GM12878 (cell line): ENCODE measurements around the gene FUBP1. TPM values are rescaled to one million over a fixed set of nuclear protein-coding genes. Genes with fewer than 3 reads are reported as not detected.
A peak's percentile ranks its signal among the peaks of the same experiment; 100 is the strongest.

Experiments used
- GATAD2B ChIP-seq: fragments of 450-650 bp; conservative IDR thresholded peaks from 2 replicates; pipeline ENCODE4 v1.6.1; 2017; ENCODE audit warnings: low read depth, mild to moderate bottlenecking, moderate library complexity
- MAX ChIP-seq: IDR thresholded peaks from 2 replicates; pipeline ENCODE4 v1.6.1; 2012; ENCODE audit warnings: low read depth, low read length, improper control_type of control experiment
- PML ChIP-seq: IDR thresholded peaks from 2 replicates; pipeline ENCODE4 v1.6.1; 2012; ENCODE audit warnings: low read length, inconsistent platforms
- POLR2AphosphoS5 ChIP-seq: IDR thresholded peaks from 2 replicates; pipeline ENCODE4 v1.6.1; 2011; ENCODE audit warnings: mild to moderate bottlenecking, low read length, inconsistent platforms
- RAD51 ChIP-seq: fragments of 450-650 bp; IDR thresholded peaks from 2 replicates; pipeline ENCODE4 v1.6.1; 2016; ENCODE audit warnings: moderate library complexity, mild to moderate bottlenecking, inconsistent platforms
- RFX5 ChIP-seq: IDR thresholded peaks from 2 replicates; pipeline ENCODE4 v1.6.1; 2011; ENCODE audit warnings: low read depth, low read length, improper control_type of control experiment
- SIN3A ChIP-seq: IDR thresholded peaks from 2 replicates; pipeline ENCODE4 v1.6.1; 2012; ENCODE audit warnings: low read depth, low read length, improper control_type of control experiment
- SIX5 ChIP-seq: IDR thresholded peaks from 2 replicates; pipeline ENCODE4 v1.6.1; 2011; ENCODE audit warnings: mild to moderate bottlenecking, low read depth, low read length, moderate library complexity; ENCODE audit not compliant: severe bottlenecking
- TCF3 ChIP-seq: IDR thresholded peaks from 2 replicates; pipeline ENCODE4 v1.6.1; 2012; ENCODE audit warnings: low read depth, mild to moderate bottlenecking, low read length, borderline replicate concordance; ENCODE audit not compliant: insufficient read depth
- USF1 ChIP-seq: IDR thresholded peaks from 2 replicates; pipeline ENCODE4 v1.6.1; 2011; ENCODE audit warnings: borderline replicate concordance, low read depth, mild to moderate bottlenecking, moderate library complexity, mixed read lengths, low read length; ENCODE audit not compliant: insufficient read depth; ENCODE audit errors: extremely low read length
- ZNF622 ChIP-seq: fragments of 450-650 bp; IDR thresholded peaks from 2 replicates; pipeline ENCODE4 v1.6.1; 2017; ENCODE audit warnings: mild to moderate bottlenecking, inconsistent platforms
- polyA plus RNA-seq, 11 experiments: library from polyadenylated mRNA; depleted of rRNA in 4 of 11; unstranded in 6 of 11; stranded (reverse) in 5 of 11; fragments of >200 nt; fragmentation: Nextera tagmentation in 4 of 11; fragmentation: Illumina TruSeq in 1 of 11; extraction: Ambion mirVana in 4 of 11; extraction: Trizol in 1 of 11; gene quantifications; 1 replicate in 1 of 11; 2 replicates in 10 of 11; pipeline versions ENCODE4 v1.2.1 to v1.2.3, GENCODE V29; 2011 to 2016; ENCODE audit warnings: inconsistent platforms in 2 of 11, missing spikeins in 2 of 11, low read depth in 1 of 11
- total RNA-seq, 4 experiments: library from RNA; depleted of rRNA in 3 of 4; stranded (reverse); fragments of >200 nt in 3 of 4; fragmentation: Illumina TruSeq in 1 of 4; extraction: Trizol in 1 of 4; gene quantifications; 2 replicates each; pipeline versions ENCODE4 v1.2.1 to v1.2.3, GENCODE V29; 2013 to 2021
- TF ChIP-seq, protein P1 (sequence below): fragments of 450-650 bp; formaldehyde crosslinking; IDR thresholded peaks from 2 replicates; pipeline ENCODE4 v1.4.0; 2022; ENCODE audit warnings: mild to moderate bottlenecking, moderate library complexity
- TF ChIP-seq, protein P2 (sequence below): fragments of 450-650 bp; IDR thresholded peaks from 2 replicates; pipeline ENCODE4 v1.6.1; 2017; ENCODE audit warnings: mild to moderate bottlenecking, low read depth, inconsistent platforms; ENCODE audit not compliant: poor library complexity, severe bottlenecking
- TF ChIP-seq, protein P3 (sequence below): fragments of 450-650 bp; conservative IDR thresholded peaks from 2 replicates; pipeline ENCODE4 v1.6.1; 2017; ENCODE audit warnings: mild to moderate bottlenecking, moderate library complexity
- TF ChIP-seq, protein P4 (sequence below): fragments of 450-650 bp; IDR thresholded peaks from 2 replicates; pipeline ENCODE4 v1.6.1; 2017; ENCODE audit warnings: mild to moderate bottlenecking, moderate library complexity

Gene FUBP1
- total and polyA plus RNA-seq, 10 of the 15 experiments (the other 5 are each of a cell fraction or from before 2014, with no cell fraction given): 110 to 343 (median 191) TPM

GRCh38 chr1:77978969-77979876, at the start of gene FUBP1 (continued):
- TF ChIP-seq SIN3A: peak; percentile 54; the same call in 1 of the 2 replicates
- TF ChIP-seq, protein P1, sequence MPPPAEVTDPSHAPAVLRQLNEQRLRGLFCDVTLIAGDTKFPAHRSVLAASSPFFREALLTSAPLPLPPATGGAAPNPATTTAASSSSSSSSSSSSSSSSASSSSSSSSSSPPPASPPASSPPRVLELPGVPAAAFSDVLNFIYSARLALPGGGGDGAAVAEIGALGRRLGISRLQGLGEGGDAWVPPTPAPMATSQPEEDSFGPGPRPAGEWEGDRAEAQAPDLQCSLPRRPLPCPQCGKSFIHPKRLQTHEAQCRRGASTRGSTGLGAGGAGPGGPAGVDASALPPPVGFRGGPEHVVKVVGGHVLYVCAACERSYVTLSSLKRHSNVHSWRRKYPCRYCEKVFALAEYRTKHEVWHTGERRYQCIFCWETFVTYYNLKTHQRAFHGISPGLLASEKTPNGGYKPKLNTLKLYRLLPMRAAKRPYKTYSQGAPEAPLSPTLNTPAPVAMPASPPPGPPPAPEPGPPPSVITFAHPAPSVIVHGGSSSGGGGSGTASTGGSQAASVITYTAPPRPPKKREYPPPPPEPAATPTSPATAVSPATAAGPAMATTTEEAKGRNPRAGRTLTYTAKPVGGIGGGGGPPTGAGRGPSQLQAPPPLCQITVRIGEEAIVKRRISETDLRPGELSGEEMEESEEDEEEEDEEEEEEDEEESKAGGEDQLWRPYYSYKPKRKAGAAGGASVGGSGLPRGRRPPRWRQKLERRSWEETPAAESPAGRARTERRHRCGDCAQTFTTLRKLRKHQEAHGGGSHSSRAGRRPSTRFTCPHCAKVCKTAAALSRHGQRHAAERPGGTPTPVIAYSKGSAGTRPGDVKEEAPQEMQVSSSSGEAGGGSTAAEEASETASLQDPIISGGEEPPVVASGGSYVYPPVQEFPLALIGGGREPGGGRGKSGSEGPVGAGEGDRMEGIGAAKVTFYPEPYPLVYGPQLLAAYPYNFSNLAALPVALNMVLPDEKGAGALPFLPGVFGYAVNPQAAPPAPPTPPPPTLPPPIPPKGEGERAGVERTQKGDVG (CRISPR knock-in tag): no peak
- TF ChIP-seq GATAD2B: peak; percentile 27; the same call in 1 of the 2 replicates
- no peak for TF ChIP-seq USF1
- peak; percentile 77 for TF ChIP-seq MAX
- peak; percentile 95 for TF ChIP-seq POLR2AphosphoS5
- TF ChIP-seq RFX5: no peak
- peak; percentile 95 for TF ChIP-seq PML
- TF ChIP-seq, protein P2, sequence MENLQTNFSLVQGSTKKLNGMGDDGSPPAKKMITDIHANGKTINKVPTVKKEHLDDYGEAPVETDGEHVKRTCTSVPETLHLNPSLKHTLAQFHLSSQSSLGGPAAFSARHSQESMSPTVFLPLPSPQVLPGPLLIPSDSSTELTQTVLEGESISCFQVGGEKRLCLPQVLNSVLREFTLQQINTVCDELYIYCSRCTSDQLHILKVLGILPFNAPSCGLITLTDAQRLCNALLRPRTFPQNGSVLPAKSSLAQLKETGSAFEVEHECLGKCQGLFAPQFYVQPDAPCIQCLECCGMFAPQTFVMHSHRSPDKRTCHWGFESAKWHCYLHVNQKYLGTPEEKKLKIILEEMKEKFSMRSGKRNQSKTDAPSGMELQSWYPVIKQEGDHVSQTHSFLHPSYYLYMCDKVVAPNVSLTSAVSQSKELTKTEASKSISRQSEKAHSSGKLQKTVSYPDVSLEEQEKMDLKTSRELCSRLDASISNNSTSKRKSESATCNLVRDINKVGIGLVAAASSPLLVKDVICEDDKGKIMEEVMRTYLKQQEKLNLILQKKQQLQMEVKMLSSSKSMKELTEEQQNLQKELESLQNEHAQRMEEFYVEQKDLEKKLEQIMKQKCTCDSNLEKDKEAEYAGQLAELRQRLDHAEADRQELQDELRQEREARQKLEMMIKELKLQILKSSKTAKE: peak; percentile 37
- TF ChIP-seq SIX5: peak; percentile 5
- TF ChIP-seq, protein P3, sequence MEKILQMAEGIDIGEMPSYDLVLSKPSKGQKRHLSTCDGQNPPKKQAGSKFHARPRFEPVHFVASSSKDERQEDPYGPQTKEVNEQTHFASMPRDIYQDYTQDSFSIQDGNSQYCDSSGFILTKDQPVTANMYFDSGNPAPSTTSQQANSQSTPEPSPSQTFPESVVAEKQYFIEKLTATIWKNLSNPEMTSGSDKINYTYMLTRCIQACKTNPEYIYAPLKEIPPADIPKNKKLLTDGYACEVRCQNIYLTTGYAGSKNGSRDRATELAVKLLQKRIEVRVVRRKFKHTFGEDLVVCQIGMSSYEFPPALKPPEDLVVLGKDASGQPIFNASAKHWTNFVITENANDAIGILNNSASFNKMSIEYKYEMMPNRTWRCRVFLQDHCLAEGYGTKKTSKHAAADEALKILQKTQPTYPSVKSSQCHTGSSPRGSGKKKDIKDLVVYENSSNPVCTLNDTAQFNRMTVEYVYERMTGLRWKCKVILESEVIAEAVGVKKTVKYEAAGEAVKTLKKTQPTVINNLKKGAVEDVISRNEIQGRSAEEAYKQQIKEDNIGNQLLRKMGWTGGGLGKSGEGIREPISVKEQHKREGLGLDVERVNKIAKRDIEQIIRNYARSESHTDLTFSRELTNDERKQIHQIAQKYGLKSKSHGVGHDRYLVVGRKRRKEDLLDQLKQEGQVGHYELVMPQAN: peak; percentile 84
- TF ChIP-seq TCF3: no peak
- no peak for TF ChIP-seq RAD51
- TF ChIP-seq ZNF622: no peak
- TF ChIP-seq, protein P4, sequence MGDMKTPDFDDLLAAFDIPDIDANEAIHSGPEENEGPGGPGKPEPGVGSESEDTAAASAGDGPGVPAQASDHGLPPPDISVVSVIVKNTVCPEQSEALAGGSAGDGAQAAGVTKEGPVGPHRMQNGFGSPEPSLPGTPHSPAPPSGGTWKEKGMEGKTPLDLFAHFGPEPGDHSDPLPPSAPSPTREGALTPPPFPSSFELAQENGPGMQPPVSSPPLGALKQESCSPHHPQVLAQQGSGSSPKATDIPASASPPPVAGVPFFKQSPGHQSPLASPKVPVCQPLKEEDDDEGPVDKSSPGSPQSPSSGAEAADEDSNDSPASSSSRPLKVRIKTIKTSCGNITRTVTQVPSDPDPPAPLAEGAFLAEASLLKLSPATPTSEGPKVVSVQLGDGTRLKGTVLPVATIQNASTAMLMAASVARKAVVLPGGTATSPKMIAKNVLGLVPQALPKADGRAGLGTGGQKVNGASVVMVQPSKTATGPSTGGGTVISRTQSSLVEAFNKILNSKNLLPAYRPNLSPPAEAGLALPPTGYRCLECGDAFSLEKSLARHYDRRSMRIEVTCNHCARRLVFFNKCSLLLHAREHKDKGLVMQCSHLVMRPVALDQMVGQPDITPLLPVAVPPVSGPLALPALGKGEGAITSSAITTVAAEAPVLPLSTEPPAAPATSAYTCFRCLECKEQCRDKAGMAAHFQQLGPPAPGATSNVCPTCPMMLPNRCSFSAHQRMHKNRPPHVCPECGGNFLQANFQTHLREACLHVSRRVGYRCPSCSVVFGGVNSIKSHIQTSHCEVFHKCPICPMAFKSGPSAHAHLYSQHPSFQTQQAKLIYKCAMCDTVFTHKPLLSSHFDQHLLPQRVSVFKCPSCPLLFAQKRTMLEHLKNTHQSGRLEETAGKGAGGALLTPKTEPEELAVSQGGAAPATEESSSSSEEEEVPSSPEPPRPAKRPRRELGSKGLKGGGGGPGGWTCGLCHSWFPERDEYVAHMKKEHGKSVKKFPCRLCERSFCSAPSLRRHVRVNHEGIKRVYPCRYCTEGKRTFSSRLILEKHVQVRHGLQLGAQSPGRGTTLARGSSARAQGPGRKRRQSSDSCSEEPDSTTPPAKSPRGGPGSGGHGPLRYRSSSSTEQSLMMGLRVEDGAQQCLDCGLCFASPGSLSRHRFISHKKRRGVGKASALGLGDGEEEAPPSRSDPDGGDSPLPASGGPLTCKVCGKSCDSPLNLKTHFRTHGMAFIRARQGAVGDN: peak; percentile 56
